ENCODE measurements around the gene CEP290. TPM values are rescaled to one million over a fixed set of nuclear protein-coding genes. Genes with fewer than 3 reads are reported as not detected.
A peak's percentile ranks its signal among the peaks of the same experiment; 100 is the strongest.

The CEP290 gene
- total and polyA plus RNA-seq, 12 donors, result 5.1 to 32.0 (median 11.2) TPM

- Histone ChIP-seq H3K4me3 (no peak overlapping the region), H3K4me1 (replicated peaks in 1 of 2) (no peaks in the 10 kb centered on the region), H3K9me3 (replicated peaks in 1 of 3) (no peaks in the 10 kb centered on the region), H3K27me3 (no peaks in the 10 kb centered on the region), H3K36me3 (replicated peaks in 1 of 2) (no peaks in the 10 kb centered on the region), H3K27ac (no peak overlapping the region)
- no peak for DNase-seq
- intact Hi-C loops (cut with DNase I), result no loop called here
- TF ChIP-seq POLR2A (IDR thresholded peaks at IDR 0.05), result no peak
Measured at GRCh38 chr12:88132392-88132791, 9.5 kb downstream of the CEP290 start.

DNA sequence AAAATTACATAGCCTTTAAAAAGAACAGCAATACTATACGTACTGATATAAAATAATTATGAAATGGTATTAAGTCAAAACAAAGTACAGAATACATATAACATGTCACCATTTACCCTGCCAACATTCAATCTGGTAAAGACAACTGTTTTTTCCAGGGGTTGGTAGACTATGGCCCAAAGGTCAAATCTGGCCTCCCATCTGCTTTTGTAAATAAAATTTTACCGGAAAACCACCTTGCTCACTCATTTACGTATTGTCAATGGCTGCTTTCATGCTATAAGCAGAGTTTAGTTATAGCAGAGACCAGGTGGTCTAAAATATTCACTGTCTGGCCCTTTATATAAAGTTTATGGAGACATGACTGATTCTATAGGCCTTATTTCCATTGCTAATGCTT lies 14.0 kb downstream of the CEP290 start:
- WGBS, 4 donors, result 96 to 98% (median 97%) methylated on average over 3 of the region's 3 CpGs
- no peaks in the 10 kb centered on the region for H3K36me3 ChIP-seq (replicated peaks in 1 of 2)
- no peak overlapping the region for H3K27ac ChIP-seq
- H3K27me3 ChIP-seq, result no peaks in the 10 kb centered on the region
- DNase-seq, result no peak
- intact Hi-C loops (cut with DNase I), result no loop called here
- no peak for TF ChIP-seq POLR2A (IDR thresholded peaks at IDR 0.05)
- TF ChIP-seq CTCF (IDR thresholded peaks at IDR 0.05), result no peak
- H3K4me3 ChIP-seq, result no peak overlapping the region
- H3K9me3 ChIP-seq (replicated peaks in 1 of 3), result no peaks in the 10 kb centered on the region
- no peaks in the 10 kb centered on the region for H3K4me1 ChIP-seq (replicated peaks in 1 of 2)

- no peak for DNase-seq
- no peak overlapping the region for H3K4me3 ChIP-seq
- H3K27me3 ChIP-seq, result no peaks in the 10 kb centered on the region
- H3K27ac ChIP-seq, result no peak overlapping the region
- H3K36me3 ChIP-seq (replicated peaks in 1 of 2), result no peaks in the 10 kb centered on the region
- WGBS, 4 donors, result 90 to 99% (median 98%) methylated on average over 3 of the region's 3 CpGs
- H3K4me1 ChIP-seq (replicated peaks in 1 of 2), result no peaks in the 10 kb centered on the region
- TF ChIP-seq CTCF (IDR thresholded peaks at IDR 0.05) (no peak), POLR2A (IDR thresholded peaks at IDR 0.05) (no peak)
- intact Hi-C loops (cut with DNase I), result no loop called here
- H3K9me3 ChIP-seq (replicated peaks in 1 of 3), result no peaks in the 10 kb centered on the region
Measured at GRCh38 chr12:88127099-88127498, 14.8 kb downstream of the CEP290 start.

- Histone ChIP-seq H3K27me3 (no peaks in the 10 kb centered on the region), H3K4me1 (replicated peaks in 1 of 2) (no peaks in the 10 kb centered on the region), H3K9me3 (replicated peaks in 1 of 3) (no peaks in the 10 kb centered on the region), H3K4me3 (no peak overlapping the region), H3K36me3 (replicated peaks in 1 of 2) (peaks cover 0 to 4% of the 10 kb centered on the region in 2 donors), H3K27ac (no peak overlapping the region)
- no peak for TF ChIP-seq POLR2A (IDR thresholded peaks at IDR 0.05)
- no peak for TF ChIP-seq CTCF (IDR thresholded peaks at IDR 0.05)
- intact Hi-C loops (cut with DNase I), result no loop called here
- no peak for DNase-seq
- WGBS, 4 donors, result 65 to 69% (median 68%) methylated on average over 4 of the region's 4 CpGs
Measured at GRCh38 chr12:88122666-88123065, 19.2 kb downstream of the CEP290 start.

DNA sequence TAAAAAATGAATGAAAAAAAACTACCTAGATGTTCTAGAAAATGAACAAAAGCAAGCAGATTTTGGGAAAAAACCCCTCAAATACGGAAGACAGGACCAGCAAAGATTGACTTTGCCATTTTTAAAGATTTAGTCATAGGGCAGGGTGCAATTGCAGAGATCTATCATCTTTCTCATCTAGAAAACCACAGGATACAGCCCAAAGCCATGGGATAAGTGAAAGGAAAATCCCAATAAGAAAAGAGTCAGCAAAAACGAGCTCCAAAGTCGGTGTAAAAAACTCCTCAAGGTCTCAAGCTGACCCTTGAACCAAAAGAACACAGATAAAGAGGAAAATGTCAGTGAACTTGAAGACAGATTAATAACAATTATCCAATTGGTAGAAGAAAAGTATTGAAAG lies 28.0 kb downstream of the CEP290 start:
- peaks cover 5 to 8% of the 10 kb centered on the region in 2 donors for H3K4me1 ChIP-seq (replicated peaks in 1 of 2)
- H3K9me3 ChIP-seq (replicated peaks in 1 of 3), result no peaks in the 10 kb centered on the region
- H3K27ac ChIP-seq, result peak overlapping the region in 2 of 5 donors; percentile 14 to 47
- H3K4me3 ChIP-seq, result no peak overlapping the region
- 14 to 24% (median 17%) methylated on average over 3 of the region's 3 CpGs for WGBS, 4 donors
- peaks cover 0 to 22% of the 10 kb centered on the region in 2 donors for H3K36me3 ChIP-seq (replicated peaks in 1 of 2)
- intact Hi-C loops (cut with DNase I), result no loop called here
- no peaks in the 10 kb centered on the region for H3K27me3 ChIP-seq
- no peak for TF ChIP-seq POLR2A (IDR thresholded peaks at IDR 0.05)
- TF ChIP-seq CTCF (IDR thresholded peaks at IDR 0.05), result no peak
- DNase-seq, result no peak
